Measurements from ENCODE around the gene PLEKHG5.

The PLEKHG5 gene

DNA sequence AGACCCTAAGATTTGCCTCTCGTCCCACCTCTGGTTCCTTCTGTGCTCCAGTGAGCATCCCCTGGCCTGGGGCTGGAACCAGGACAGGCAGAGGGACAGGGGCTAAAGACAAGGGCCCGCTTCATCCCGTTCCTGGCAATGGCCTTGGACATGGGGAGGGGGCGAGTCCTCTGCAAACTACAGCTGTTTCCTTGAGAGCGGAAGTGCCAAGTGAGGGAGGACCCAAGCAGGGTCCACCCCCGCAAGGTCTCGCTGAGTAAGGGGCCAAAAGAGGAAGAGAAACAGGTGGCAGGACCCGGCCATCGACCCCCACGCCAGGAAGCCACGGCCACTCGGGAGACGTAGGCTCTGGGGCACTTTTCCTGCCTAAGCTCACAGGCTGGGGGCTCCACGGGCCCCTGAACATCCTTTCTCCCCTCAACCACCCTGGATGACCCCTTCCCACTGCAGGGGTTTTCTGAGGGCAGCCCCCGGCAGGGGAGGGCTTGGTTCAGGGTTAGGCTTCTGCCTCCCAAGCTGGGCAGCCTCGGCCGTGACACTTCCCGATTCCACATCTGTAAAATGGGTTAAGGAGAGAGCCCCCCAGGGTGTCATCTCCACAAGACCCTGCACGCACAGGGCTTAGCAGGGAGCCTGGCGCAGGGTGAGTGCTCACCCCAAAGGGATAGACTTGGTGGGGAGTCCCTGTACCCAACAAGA lies 17.9 kb upstream of the PLEKHG5 start:
- DNase-seq (ENCODE audit: low spot score): no peak

DNA sequence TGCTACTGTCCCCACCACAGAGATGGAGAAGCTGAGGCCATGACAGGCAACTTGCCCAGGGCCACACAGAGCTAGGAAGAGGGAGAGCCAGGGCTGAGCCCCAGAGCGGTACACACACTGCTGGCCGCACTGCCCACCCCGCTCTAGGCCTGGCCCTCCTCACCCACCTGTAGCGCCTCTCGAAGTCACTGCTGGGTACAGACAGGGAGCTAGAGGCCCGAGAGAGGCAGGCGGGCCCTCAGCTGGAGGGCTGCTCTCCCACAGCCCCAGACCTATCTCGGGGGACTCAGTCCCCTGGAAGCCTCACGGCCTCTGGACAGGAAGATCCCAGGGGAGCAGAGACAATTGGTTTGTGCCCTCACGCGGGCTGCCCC lies 17.3 kb upstream of the PLEKHG5 start:
- DNase-seq (ENCODE audit: low spot score): no peak

DNA sequence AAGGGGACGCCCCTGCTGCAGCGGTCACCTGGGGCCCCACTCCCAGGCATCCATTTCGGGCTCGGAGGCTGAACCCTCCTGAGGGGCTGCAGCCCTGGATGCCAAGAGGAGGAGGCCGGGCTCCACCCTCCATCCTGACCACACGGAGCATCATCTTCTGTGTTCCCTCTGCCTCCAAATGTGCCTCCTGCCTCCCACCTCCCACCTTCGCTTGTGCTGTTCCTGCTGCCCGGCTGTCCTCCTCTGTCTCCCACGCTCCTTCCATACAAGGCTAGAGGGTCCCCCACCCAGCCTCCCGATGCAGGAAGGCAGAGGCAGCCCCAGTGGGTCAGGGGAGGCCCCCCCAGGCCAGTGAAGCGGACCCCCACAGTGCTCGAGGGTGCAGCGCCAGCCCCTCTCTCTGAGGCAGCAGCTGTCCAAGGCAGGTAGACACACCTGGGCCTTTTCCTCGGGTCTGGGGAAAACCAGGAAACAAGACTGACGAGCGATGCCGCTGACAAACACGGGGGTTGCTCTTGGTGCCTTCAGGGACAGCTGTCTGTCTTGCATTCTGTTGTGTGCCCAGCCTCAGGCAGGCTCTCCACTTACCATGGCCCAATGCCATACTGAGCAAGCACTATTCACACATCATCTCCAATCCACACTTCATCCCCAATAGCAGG lies 16.8 kb upstream of the PLEKHG5 start:
- DNase-seq (ENCODE audit: low spot score): no peak

DNA sequence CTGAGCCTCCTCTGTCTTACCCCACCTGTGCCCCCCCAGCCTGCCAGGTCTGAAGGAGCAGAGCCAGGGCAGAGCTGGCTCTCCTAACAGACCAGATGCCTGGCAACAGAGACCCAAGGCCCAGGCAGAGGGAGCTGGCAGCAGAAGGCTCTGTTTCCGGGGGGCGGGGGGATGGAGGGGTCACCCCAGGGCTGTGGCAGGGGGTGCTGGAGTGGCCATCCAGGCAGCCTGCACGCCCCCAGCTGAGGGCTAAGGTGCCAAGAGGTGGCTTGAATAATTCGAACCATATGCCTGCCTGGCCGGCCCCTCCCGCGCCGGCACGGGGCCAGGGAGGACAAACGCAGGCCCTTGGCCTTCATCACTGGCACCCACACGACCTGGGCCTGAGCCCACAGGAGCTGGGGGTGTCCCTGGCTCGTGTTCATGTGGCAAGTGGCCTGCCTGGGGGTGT lies 16.0 kb upstream of the PLEKHG5 start:
- DNase-seq (ENCODE audit: low spot score): no peak

DNA sequence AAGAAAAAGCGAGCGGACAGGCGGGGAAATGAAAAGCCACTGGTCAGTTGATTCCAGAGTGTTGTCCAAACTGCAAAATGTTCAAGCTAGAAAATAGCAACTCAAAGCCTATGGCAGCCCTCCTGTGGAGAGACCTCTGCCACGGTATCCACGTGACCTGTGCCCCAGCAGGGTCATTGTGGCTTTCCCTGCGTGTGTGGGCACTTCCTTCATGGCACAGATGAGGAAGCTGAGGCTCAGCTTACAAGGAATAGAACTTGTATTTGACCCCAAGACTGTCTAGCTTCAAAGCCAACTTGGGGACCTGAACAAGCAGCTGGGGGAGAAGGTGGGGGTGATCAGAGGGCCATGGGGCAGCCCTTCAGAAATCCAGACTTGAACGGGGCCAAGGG lies 15.6 kb upstream of the PLEKHG5 start:
- DNase-seq (ENCODE audit: low spot score): no peak

DNA sequence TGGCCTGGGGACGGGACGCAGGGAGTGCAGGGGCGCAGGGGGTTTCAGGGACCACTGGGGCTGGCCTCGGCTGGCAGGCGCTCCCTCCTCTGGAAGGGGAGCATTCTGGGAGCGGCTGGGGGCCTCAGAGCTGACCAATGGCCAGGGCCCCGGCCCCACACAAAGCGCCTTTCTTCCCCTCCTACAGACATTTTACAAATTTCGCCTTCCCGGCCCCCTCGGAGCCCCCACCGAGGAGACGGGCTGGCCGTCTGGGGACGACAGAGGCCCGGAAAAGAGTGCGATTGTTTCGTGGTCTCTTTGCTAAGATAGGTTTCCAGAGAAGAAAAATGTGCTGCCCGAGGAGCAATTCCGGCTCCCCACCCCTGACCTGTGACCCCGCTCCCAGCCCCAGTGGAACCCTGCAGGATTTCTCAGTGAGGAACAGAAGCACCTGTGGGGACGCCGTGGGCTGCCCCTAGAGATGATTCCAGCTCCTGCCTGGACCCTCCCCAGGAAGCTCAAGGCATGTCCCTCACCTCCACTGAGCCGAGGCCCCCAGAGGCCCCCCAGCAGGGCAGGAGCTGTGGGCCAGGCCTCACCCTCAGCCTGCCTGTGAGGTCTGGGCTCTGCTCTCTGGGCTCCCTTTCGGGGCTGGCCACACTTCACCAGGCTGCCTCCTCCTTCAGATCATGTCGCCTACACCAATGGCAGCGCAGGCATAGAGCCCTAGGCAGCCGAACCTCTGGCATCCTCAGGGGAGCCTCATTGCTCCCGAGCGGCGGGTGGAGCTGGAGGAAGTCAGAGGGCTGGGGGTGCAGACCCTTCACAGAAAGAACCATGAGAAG lies 15.0 kb upstream of the PLEKHG5 start:
- DNase-seq (ENCODE audit: low spot score): no peak

DNA sequence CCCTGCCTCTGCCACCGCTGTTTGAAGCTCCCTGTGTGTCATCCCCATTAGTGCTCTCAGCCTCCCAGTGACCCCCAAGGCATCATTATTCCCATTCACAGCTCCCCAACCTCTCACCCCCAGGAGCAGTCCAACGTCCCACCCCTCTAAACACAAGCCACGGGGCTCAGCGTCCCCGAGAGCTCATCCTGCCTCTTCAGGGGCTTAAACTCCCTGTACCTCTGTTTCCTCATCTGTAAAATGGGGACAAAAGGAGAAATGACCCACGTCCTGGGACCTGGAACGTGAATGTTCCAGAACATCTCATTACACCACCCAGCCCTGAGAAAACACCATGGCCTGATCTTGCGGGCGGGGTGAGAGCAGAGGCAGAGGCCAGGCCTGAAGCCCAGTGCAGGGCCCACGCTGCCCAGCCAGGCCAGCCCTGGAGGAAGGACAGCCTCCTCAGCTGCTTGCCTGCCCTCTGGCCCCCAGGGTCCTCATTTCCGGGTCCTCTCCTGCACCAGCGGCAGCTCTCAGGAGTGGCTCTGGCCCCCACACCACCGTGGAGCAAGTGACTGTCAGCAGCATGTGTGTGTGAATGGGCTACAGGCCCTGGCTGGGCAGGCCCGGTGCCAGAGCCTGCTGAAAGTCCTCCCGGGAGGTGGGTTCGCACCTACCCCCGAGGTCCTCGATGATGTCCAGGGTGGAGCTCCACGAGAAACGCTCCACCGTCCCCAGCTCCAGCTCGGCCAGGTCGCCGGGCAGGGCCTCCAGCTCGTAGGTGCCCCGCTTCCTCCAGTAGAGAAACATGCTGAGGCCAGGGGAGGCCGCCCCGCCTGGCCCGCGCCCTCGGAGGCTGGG lies 14.1 kb upstream of the PLEKHG5 start:
- no peak for DNase-seq (ENCODE audit: low spot score)

DNA sequence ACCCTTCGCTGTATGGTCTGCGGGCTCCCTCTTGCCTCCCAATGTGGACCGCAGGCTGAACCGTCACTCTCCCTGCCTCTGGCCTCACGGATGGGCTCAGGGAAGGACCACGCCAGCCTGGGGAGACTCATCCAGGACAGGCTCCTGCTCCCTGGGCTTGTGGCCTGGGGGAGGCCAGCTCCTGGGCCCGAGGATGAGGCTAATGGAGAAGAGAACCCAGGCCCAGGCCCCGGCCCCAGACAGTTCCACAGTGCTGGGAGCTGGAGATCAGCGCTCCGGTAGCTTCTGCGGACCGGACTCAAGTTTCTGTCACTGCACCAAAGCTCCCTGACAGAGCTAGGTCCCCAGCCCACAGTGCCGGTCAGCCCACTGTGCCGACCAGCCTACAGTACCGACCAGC lies 13.4 kb upstream of the PLEKHG5 start:
- DNase-seq (ENCODE audit: low spot score): no peak

DNA sequence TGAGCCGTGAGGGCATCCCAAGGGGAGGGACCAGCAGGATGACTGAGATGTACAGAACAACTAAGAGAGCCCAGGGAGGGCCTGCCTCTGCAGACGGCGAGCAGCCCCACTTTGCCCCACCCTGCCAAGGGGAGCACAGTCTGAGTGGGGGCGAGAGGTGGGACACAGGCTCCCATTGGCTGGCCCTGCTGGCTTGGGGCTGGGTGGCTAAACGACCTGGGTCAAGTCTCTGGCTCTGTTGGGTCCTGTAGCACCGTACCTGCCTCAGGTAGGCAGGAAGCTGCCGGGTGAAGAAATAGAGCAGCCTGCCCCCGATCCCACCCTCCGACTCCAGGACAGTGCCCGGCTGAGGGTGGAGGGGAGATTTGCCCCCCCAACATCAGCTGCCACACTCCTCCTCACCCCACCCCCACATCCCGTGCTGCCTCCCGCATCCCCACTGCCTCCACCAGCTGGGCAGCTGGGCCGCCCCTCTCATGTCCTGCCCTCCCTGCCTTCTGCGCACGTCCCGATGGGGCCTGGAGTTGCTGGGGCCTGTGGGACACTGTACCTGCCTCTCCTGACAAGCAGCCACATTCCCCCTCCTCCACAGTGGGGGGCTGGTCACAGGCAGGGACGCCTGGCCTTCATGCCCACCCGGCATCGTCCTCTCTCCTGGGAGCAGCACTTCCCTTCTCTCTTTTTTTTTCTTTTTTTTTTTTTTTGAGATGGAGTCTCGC lies 12.6 kb upstream of the PLEKHG5 start:
- DNase-seq (ENCODE audit: low spot score): no peak

DNA sequence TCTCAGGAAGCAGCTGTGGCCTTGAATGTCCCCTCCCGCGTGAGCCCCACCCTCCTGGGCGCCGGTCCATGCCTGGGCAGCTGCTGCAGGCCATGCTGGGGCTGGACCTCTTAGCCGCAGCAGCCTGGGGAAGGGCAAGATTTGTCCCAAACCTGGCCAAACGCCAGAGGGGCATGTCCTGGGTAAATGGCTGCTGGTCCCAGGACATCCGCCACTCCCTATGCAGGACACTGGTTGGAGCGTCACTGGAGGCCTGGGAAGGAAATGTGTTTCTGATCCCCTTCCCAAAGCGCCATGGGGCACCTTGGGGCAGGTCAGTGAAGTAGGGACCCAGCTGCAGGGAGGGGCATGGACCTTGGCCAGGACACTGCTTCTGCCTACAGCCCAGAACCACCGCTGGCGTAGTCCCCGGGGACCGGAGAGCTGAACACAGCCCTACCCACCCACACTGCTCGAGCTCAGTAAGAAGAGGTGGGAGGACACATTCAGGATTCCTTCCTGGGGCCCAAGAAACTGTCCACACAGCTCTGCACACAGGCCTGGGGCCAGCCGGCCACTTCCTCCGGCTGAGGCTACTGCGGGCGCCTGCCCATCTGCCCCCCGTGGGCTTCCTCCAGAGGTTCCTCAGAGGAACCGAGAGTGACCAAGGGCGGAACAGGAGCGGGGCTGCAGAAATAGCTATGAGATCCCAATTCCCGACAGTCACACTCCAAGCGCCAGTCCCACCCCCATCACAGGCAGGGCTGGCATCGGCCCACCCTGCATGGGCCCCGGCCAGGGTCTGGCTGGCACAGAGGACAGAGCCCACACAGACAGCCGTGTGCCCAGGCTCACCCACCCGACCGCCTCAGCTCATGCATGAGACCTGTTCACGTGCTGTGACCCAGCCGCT lies 10.8 kb upstream of the PLEKHG5 start:
- no peak for DNase-seq (ENCODE audit: low spot score)

DNA sequence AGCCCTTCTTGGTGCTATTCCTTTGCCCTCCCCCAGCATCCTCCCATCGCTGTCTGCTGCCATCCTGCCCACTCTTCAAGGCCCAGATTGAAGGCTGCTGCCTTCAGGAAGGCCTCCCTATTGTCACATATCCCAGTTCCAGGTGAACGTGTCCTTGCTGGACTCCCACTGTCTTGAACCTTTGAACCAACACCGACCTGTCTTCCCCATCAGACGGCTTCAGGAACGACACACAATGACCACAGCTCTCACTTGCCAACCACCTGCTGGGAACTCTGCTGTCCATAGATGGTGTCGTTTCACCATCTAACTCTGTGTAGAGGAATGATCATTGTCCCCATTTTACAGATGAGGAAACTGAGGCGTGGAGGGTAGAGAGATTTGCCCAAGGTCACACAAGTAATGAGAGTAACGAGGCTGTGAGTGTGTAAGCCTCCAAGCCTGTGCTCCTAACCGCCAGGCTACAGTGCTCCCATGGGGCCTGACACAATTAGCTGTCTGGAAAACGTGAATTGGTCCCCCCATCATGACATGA lies 9.9 kb upstream of the PLEKHG5 start:
- DNase-seq (ENCODE audit: low spot score): no peak

DNA sequence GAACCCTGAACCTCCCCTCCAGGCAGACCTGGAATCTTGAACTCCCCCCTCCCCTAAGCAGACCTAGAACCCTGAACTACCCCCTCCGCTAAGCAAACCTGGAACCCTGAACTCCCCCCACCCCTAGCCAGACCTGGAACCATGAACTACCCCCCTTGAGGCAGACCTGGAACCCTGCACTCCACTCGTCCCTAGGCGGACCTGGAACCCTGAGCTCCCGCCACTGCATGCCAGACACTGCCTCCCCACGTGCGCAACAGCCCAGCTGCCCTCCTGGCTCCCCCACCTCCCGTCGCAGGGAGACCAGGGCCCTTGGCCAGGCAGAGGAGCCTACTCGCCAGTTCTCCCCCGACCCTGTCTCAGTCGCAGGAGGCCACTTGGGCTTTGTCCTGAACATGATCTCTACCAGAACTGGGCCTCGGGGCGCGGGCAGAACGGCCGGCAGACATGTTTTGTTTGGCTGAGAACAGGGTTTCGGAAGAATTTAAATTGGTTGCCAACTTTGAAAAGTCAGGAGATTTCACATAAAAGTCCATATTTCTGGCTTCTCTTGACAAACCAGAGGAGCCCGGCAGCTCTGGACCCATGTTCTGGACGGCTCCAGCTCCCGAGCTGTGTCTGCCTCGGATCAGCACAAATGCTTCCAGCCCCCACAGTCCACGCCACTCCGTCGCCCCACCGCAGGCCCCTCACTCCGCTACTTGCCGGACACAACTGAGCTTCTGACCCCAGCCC lies 9.2 kb upstream of the PLEKHG5 start:
- no peak for DNase-seq (ENCODE audit: low spot score)

DNA sequence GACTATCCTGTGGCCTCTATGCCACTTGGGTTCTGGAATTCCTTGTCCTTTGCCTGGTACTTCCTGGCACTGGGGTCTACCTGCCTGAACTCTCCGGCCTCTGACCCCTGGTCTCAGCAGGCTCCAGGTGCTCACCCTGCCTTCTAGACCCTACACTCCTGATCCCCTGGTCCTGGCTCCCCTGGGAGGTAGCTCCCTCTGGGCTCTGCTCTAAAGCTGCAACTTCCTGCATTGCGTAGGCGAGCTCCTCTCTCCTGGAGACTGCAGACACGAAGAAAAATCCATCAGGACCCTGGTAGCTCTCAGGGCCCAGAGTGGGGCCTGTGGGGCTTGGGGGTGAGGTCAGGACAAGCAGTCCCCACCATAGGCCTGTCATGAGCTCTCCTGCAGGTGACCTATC lies 7.8 kb upstream of the PLEKHG5 start:
- no peak for DNase-seq (ENCODE audit: low spot score)

DNA sequence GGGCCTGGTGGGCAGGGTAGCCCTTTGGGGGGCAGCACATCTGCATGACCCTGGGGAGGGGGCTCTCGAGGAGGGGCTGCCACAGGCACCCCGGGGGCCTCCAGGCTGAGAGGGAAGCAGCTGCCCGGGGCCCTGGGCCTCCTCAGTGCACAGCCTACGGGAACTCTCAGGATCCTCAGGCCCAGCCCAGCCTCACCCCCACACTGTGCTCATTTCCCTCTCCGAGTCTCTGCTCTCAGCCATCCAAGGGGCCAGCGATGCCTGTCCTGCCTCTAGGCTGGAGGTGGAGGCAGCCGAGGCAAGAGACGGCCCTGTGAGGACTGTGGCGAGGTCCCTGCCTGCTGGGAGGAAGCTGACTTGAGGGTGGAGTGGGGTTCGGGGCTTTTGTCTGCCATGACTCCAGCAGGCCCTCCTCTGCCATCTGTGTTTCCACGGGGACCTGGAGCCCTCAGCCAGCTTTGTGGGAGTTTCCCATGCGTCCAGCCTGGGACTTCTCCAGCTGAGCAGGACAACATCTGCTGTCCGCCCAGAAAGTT lies 7.2 kb upstream of the PLEKHG5 start:
- DNase-seq (ENCODE audit: low spot score): no peak

DNA sequence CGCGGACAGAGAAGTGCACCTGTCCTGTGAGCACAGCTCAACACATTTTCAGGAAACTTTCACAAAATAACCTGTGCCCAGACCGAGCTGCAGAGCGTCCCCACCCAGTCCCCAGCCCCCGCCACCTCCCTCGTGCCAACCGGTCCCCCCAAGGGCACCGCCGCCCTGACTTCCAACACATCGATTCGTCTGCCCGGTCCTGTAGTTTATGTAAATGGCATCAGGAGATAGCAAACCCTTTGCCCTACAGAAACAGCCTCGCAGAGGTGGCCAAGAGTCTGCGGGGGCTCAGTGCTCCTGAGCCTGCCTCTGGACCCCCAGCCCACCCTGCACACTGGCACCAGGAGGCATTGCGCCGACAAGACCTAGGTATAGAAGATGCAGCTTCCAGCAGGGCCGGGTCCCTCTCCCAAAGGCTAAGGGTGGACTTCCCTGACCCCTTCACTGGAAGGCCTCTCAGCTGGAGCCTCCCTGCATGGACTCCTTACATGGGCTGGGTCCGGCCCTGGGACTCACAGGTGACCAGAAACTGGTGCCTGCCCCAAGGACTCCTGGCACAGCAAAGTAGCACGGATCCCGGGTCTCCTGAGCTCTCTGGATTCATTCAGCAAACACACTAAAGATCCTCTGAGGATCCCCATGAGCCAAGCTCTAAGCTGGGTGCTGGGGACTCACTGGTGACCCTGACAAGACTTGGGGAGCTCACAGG lies 6.6 kb upstream of the PLEKHG5 start:
- no peak for DNase-seq (ENCODE audit: low spot score)

DNA sequence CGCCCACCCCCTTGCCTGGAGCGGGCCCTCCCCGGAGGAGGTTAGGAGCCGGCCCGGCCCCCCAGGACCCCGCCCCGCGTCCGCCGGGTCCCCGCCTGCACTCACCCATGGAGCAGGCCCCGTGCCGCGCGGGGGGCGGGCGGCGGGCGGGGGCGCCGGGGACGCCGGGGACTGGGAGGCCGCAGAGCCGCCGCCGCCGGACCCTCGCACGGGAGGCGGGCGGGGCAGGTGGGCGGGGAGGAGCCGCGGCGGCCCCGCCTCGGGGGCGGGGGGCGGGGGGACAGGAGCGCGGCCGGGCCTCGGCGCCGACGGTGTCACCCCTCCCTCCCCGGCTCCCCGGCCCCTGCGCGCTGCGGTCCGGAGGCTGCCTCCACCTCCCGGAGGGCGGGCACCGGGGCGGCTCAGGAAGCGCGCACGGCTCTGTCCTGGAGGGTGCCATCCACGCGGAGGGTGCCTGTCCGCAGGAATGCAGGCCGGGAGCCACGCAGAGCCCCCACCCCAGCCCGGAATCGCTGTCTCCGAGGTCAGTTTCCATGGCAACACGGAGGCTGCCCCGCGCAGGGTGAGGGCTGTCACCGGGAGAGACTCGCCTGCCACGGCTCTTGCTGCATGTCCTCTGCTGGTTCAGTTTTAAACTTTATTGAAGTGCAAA lies 5.9 kb upstream of the PLEKHG5 start:
- no peak for DNase-seq (ENCODE audit: low spot score)

DNA sequence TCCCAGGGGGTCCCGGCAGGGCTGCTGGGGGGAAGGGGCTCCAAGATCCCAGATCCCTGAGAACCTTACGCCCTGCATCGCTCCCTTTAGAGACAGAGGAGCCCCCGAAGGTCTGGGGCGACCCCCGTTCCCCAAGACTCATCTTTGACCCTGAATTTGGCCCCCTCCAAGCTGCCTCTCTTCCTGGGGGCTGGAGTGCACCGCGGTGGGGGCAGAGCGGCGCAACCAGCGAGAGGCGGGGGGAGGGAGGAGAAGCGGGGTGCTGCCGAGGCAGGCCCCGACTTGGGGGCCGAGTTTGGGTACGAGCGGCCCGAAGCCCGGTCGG lies 5.4 kb upstream of the PLEKHG5 start:
- DNase-seq (ENCODE audit: low spot score): no peak

DNA sequence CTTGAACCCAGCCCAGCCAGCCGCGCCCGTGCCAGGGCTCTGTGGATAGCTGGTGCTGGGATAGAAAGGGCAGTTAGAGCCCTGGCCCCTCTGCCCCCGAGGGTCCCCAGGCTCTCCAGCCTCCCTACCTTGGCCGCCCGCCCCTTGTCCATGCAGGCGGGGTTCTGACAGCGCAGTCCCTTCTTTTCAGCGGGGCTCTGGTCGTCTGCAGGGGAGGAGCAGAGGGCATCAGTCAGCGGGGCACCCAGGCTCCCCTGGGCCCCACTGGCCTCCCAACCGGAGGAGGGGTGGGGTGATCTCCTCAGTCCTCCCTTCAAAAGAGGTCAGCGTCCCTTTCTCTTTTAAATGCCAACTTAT lies 4.9 kb upstream of the PLEKHG5 start:
- DNase-seq (ENCODE audit: low spot score): no peak

Measured in hematopoietic multipotent progenitor cell treated with erythropoietin and hydrocortisone succinate and interleukin-3 and kit ligand, for 15 days (in vitro differentiated cells).